Skin epidermis (tissue), 12 donors: ENCODE measurements around the gene UGT1A6.

ENCODE experiments used
- H3K27ac ChIP-seq, 21 experiments: fragments of 200-600 bp; sonication (generic) in 11 of 21; one replicate each; pipeline ENCODE4 v1.5.0; 2020; ENCODE audit warnings: mild to moderate bottlenecking in 3 of 21, inconsistent platforms in 2 of 21, moderate library complexity in 2 of 21
- H3K4me3 ChIP-seq, 7 experiments: fragments of 200-600 bp; sonication (generic) in 2 of 7; one replicate each; pipeline ENCODE4 v1.5.0; 2020; ENCODE audit warnings: inconsistent platforms in 2 of 7, mild to moderate bottlenecking in 2 of 7, moderate library complexity in 1 of 7

The UGT1A6 gene

DNA sequence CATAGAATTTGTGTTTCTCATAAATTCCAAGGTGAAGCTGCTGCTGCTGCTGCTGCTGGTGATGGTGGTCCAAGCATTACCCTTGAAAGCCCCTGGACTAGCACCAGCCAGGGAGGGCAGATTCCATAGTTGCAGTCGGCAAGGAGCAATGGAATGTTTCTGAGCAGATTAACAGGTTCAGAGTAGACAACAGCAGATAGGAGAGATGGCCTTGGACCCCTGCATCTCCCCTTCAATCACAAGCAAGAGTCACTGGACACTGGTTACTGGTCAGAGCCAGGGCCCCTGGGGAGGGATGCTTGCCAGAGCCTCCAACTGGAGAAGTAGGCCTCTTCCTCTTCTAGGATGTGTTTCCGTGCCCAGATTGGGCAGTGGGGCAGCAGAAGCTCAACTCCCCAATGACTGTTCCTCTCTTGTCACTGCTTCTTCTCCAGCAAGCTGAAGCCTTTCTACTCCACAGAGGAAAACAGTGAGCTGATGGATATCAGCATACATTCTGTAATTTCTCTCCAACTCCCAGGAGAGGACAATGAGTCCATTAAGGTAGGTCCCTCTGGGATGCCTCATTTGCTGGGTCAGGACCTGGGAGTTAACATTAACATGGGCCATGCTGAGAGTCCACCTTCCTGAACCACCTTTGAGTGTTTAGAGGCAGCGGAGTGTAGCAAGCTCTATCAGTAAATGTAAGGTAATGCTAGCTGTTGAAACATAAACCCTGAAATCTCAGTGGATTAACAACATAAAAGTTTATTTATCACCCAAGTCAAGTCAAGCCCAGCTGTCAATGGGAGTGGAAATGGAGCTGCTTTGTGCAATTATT is 120.8 kb downstream of the UGT1A6 start:
- H3K27ac ChIP-seq, result no peak overlapping the region
- no peak overlapping the region for H3K4me3 ChIP-seq

DNA sequence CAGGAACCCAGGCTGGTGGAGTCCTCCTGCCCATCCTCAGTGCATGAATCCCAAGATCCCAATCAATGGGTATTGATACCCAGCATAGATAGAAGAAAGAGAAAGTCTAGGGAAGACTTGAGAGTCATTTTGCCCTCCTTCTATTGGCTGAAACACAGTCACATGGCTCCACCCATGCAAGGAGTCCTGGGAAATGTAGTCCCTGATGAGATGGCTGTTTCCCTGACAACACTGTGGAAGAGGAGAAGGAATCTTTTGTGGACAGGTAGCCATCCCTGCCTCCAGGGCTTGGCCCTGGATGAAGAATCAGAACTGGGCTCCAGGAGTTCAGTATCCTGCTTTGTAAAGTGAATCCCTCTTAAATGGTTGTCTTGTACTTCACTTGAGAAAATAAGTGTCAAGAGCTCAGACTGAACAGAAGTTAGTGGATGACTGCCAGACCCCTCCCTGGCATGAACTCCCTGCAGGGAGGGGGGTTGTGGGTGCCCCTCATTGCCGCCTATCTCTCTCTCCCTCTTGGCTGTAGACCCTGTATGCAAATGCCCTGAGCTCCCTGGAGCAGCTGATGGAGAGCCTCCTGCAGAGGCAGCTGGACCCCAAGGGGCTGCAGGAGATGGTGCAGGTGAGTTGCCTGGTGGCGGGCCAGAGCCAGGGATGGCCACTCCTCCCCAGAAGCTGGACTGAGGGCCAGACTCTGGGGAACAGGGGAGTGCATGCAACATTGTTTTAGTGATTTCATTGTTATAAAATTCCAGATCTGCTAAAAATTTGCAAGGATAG is 121.6 kb downstream of the UGT1A6 start:
- H3K4me3 ChIP-seq, result no peak overlapping the region

DNA sequence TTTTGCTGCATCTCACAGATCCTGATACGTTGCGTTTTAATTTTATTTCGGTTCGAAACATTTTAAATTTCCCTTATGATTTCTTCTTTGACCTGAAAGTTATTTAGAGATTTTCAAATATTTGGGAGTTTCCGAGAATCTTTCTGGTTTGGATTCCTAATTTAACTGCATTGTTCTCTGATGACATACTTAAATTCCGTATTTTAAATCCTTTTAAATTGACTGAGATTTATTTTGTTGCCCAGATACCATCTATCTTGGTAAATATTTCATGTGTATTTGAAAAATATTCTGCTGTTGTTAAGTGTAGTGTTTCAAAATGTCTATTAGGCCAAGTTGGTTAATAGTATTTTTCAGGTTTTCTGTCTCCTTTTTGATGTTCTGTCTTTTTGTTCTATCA is 123.2 kb downstream of the UGT1A6 start:
- Histone ChIP-seq H3K4me3 (no peak overlapping the region), H3K27ac (no peak overlapping the region)

More for the DNA sequence above, 121.6 kb downstream of the UGT1A6 start:
- H3K27ac ChIP-seq, result no peak overlapping the region

DNA sequence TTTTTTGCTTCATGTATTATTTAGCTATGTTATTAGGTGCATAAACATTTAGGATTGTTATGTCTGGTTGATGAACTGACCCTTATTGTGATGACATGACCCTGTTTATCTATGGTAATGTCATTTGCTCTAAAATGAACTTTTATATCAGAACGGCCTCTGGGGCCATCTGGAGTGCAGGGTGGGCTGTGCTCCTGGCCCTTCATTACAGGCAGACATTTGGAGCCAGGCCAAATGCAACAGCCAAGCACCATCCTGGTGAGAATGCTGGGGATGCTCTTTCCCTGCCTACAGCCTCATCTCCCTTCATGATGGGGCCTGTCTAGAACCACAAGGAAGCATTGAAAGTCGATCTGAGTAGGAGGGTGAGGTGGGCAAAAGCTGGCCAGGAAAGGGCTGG is 123.6 kb downstream of the UGT1A6 start:
- Histone ChIP-seq H3K4me3 (no peak overlapping the region), H3K27ac (no peak overlapping the region)

DNA sequence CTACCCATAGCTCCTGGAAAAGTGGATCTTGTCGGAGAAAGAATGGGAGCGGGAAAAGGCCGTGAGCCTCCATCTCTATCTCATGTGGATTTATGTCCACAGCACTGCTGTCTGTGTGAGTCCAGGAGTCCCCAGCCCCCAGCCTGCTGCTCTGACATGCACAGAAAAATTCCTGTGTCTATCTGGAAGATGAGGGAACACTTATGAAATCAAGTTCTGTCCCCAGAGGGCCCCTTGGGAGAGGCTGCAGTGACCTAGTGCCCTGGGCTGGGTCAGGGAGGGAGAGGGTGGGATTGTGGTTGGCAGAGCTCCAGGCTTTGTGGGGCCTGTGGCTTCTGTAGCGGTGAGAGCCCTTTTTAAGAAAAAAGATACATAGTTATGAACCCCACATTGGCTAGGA is 124.1 kb downstream of the UGT1A6 start:
- H3K4me3 ChIP-seq, result no peak overlapping the region
- H3K27ac ChIP-seq, result no peak overlapping the region

DNA sequence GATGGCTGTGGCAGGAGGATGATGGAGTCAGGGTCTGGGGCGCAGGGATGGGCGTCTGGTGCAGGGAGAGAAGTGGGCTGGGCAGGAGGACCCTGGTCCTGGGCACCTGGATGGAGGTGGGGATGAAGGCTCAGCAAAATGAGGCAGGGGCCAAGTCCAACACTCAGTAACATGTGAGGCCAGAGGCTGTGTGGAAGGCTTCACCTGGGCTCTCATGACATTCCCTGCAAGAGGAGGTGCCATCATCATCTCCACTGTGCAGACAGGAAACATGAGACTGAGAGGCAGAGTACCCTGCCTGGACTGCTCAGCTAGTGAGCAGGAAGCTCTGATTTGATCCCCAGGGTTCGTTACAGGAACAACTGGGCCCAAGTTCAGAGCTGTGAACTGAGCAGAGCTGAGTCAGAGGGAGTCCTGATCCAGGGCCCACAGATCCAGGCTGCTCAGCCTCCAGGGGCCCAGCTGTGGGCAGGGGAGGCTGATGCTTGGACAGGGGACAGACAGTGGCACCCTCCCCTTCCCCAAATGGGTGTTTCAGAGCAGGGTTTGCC is 124.7 kb downstream of the UGT1A6 start:
- H3K27ac ChIP-seq, result no peak overlapping the region

DNA sequence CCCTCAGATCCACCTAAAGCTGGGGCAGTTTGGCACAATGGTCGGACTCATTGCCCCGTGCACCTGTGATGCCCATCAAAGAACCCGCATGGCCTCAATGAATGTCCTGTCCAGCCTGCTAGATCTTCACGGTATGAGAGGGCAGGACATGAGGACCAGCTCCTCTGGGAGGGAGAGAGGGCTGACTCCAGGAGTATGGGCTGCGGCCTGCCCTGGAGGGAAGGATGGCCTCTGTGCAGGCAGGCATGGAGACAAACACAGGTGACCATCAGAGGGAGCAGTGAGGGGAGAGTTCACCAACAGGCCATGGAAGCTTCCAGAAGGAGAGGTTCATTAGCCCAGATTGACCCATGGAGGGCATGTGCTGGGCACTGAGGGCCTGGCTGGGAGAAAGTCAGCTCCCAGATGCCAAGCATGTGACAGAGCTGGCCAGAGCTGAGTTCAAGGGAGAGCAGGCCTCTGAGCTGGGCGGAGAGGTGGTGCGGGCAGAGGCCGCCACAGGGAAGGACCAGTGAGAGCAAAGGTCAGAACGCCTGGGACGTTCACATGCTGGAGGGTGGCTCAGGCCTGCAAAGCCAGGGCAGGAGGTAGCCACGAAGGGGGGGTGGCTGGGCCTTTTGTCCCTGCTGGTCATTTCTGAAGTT is 125.4 kb downstream of the UGT1A6 start:
- no peak overlapping the region for H3K4me3 ChIP-seq
- H3K27ac ChIP-seq, result no peak overlapping the region

More for the DNA sequence above, 124.7 kb downstream of the UGT1A6 start:
- H3K4me3 ChIP-seq, result no peak overlapping the region

DNA sequence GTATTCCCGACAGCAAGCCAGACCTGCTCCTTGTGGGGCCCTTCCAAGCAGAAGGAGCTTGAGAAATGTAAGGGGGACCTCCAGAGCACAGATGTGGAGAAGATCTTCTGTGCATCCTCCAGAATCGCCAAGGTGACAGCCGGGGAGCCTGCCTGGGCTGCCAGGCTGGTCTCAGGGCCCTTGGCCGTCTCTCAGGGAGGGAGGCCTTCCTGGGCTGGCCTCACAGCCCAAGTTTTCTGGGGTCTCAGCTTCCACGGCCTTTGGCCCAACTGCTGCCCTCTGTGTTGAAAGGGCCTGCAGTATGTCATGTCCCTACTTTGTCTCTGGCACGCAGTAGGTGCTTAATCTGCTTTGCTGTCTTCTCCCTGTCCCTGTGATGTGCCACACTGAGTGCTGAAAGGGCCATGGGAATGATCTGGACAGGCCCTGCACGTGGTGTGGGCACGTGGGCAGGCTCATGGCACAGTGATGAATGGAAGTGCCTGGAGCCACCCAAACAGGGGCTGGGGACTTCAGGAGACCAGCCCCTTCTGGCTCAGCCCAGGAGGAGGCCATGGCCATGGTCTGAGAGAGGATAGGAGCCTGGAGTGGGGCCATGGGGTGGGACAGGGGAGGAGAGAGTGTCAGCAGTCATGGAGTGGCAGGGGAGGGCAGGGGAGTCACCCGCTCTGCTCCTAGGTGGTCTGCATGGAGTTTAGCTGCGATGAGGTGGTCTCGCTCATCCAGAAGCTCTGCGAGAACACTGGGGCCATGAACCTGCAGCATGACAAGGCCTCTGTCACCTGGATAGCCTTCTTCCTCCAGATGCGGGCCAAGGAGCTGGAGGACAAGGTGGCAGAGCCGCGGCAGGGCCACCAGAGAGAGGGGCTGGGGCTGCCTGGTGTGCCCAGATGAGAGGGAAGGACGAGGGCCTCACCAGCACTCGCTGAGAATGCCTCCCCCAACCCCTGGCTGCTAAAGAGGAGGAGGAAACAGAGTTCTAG is 126.2 kb downstream of the UGT1A6 start:
- Histone ChIP-seq H3K27ac (no peak overlapping the region), H3K4me3 (no peak overlapping the region)

DNA sequence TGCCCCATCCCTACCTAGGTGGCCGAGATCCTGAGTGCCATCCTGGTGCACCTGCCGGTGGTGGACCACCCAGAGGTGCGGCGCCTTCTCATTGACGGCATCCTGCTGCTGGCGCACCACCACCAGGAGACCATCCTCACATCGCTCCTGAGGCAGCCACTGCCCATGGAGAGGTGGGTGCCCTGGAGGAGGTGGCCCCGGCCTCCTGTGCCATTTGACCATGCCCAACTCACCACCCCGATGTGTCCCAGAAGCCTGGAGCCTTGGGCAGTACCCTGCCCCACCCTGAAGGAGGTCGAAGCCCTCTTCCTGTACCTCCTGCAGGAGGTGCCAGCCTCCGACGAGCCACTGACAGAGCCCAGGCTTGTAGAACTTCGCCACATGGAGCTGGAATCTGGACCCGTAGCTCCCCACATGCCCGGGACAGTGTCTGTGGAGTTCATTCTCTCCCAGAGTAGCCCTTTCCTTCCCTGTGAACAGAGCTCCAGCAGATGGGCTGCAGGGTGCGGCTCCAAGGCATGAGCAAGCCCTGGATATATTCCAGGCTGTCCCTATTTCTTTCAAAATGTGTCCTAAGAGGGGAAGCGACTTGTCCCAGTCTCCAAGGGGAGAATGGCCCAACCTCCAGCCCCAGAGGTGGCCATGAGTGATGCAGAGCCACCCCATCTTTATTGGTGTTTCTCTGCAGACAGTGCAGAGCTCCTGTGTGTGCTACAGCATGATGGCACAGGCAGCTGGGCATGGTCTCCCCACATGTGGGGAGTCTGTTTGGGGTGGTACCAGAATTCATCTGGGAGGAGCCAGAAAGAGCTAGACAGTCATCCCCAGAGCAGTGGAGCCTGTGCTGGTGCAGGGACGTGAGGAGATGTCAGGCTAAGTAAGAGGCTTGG is 127.4 kb downstream of the UGT1A6 start:
- H3K27ac ChIP-seq, result no peak overlapping the region

DNA sequence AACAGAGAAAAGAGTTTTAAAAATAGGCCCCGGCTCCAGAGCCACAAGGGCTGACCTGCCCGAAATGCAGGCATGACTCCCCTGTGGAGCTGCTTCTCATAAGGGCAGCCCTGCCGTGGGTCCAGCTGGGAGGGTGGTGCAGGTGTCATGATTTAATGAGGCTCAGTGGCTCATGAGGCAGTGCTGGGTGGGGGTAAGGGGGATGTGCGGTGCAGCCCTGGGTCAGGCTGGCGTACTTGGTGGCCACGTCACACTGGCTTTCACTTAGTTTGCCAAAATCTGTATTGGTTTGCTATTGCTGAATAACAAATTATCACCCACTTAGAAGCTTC is 128.1 kb downstream of the UGT1A6 start:
- H3K4me3 ChIP-seq, result no peak overlapping the region

More for the DNA sequence above, 127.4 kb downstream of the UGT1A6 start:
- no peak overlapping the region for H3K4me3 ChIP-seq

DNA sequence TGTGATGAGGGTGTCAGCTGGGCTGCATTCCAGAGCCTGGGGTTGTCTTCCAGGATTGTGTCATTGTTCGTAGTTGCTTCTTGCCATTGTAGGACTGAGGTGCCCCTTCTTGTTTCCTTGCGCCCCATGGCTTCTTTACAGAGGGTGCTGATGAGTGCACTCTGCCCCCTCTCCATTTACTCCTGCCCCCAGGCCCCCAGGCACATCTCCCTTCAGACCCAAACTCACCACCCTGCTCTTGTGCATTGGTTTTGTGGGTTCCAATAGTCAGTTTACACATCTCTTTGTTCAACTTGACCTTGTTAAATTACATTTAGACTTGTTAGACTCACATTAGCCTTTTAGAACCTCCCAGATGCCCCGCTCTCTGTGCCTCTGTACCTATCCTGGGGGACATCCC is 128.5 kb downstream of the UGT1A6 start:
- H3K4me3 ChIP-seq, result no peak overlapping the region
- H3K27ac ChIP-seq, result no peak overlapping the region

More for the DNA sequence above, 128.1 kb downstream of the UGT1A6 start:
- no peak overlapping the region for H3K27ac ChIP-seq

DNA sequence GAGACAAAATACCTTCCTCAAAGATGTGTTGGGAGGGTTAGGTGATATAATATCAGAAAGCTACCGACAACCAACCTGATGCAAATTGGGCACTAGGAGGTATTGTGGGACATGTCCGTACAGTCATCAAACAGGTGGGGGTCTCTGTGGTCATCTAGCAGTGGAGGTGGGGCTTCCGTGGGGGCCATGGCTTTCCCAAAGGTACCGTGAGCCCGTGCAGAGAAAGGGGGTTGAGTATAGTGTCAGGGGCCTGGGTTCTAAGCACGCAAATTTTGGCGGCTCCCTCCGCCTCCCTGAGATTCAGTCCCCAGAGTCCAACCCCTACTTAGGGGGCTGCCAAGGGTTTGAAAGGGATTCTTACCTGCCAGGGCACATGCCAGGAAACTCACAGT is 129.0 kb downstream of the UGT1A6 start:
- no peak overlapping the region for H3K27ac ChIP-seq
- H3K4me3 ChIP-seq, result no peak overlapping the region

DNA sequence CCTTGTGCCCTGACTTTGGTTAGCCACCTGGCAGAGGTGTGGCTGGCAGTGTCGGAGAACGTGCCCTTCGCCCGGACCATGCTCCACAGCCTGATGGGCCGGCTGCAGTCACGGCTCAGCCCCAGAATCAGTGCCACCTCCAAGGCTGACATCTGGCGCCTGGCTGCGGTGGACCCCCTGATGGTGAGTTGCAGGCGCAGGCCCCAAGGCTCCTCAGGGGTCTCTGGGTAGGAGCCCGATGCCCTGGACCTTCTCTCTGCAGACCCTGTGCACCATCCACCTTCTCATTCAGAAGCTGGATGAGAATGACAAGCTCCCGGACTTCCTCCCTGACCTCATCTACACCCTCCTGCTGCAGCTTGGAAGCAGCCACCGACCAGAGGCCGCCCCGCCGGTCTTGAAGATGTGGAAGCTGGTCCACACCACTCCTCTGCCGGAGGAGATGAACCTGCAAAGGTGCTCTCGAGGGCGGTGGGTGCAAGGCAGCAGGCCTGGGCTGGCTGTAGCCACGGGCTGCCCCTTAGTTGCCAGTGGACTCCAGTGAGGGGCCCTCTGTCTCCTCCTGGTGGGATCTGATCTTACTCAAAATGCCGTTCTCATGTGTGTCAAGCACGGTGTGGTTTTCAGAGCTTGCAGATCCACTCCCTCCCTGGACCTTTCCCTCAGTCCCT is 129.5 kb downstream of the UGT1A6 start:
- Histone ChIP-seq H3K4me3 (no peak overlapping the region), H3K27ac (no peak overlapping the region)
